HG02588 (cell line): ENCODE measurements around the gene CDCA8.
"Not testable (repeated sequence)": the region's sequence is repeated elsewhere in the genome, so short reads cannot be mapped to it uniquely, and the experiment has no call there.

Experiments used
- ATAC-seq: cut with Tn5 transposase; IDR thresholded peaks from one replicate; pipeline ENCODE4 v1.9.1; 2021; ENCODE audit warnings: mild to moderate bottlenecking, moderate library complexity; ENCODE audit not compliant: unreplicated experiment

Gene CDCA8

DNA sequence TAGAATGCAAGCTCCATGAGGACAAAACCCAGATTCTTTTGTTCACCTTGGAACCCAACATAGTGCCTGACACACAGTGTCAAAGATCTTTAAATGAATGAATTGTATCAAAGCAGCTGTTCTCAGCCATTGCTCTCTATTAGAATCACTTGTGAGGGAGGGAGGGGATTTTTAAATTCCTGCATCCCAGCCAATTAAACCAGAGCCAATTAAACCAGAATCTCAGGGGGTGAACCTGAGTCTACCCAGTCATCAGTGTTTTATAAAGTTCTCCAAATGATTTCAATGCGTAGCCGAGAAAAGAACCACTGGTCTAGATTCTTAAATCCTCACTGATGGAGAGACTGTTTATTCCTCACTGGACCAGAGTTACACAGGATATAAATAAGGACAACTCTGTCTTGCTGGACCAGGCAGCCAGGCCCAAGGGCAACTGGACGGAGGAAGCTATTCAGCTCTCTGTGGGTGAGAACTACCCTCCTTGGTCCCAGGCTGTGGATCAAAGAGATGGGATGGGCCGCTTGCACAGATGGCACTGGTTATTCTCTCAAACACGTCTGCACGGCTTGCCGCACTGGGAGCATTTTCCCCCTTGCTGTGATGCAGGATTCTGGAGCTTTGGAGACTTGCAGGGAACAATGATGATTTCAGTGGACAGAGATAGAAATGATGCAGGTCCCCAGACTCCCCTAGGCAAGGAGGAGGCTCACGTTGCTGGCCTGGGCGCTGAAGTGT is 20.0 kb upstream of the CDCA8 start:
- ATAC-seq, result no peak

DNA sequence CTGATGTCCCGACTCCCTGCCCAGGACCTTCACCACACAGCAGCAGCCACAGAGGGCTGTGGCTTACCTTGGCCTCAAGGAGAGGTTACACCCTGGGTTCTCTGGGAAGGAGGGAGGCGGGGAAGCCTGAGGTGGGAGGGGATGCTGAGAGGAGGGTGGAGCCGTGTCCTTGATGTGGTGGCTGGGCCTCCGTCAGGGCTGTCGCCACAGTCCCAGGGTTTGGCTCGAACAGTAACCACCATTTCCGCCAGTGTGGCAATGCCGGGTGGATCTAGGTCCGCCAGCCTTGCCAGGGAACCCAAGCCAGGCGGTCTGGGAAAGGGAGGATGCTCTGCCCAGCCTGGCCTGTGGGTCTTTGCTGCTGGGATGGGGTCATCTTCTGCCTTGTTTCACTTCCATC is 18.4 kb upstream of the CDCA8 start:
- ATAC-seq, result no peak

DNA sequence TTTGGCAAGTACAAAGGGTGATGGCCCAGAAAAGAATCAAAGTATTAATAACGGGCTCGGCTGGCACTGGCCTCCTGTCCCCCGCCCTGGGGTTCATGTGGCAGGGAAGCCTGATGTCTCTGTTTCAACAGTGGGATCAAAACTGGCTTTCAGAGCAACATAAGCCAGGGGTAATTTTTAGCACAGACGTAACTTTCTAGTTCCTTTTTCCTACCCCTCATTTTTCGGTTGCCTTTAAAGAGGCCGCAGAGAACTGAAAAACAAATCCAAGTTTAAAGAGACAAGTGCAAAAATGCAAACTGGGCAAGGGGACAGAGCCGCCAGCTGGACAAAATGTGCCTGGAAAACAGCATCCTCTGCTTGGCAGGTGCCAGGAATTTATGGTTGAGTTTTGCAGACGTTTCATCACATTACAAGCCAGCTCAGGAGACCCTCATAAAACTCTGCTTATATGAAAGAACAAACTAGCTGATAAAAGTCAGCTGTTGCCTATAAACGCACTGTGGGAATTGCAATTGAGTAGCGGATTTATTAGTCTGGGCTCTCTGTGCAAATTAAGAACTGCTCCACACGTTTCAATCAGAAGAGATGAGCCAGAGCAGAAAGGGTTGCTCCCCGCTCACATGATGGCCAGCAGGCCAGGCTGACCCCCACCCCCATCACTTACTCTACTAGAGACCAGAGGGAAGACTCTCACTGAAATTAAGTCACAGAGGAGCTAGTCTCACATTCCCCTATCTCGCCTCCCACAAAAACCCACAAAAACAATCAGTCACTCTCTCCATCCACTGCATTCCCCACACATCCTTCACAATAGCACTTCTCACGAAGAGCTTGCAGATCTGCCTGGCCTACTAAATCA is 15.8 kb upstream of the CDCA8 start:
- ATAC-seq, result no peak

DNA sequence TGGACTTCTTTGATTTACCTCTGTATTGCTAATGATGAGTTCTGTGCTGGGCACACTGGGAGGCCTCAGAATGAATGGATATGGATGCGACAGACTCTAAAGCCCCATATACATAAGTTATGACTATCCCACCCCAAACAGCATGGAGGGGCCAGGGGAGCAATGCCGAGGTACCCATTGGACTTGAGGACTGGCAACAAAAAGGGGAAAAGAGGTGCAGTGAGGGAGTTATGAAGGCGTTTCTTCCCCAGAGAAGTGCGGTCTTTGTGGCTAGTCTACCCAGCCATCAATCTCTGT is 15.2 kb upstream of the CDCA8 start:
- ATAC-seq, result no peak

DNA sequence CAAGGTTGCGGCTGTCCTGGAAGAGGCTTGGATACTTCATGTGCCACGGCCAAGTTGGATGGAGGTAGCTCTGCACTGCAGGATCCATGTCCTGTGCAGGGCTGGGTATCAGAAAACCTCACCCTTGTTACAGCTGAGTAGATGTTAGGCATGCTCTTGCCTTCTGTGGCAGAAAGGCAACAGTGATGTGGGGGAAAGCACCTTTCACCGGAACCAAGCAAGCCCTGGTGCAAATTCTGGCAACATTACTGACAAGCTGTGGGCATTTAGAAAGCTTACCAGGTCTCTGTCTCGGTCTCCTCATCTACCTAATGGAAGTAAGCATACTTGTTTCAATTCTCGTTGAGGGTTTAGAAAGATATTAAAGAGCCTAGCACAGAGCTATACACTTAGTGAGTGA is 14.5 kb upstream of the CDCA8 start:
- ATAC-seq, result no peak

DNA sequence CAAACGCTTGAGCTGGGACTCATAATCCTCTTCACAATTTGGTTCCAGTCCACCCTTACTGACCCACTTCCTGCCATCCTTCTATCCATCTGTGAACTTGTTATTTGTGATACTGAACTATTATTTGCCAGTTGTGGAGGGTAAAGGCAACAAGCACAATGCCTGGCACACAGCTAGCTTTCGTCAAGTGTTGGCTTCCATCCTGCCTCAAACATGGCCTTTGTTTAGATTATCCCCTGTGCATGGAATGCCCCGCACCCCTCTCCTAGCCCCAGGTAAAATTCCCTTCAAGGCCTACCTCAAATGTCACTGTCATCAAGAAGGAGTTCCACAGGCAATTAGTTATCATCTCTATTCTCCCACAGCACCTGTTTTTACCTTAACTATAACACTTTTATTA is 11.4 kb upstream of the CDCA8 start:
- ATAC-seq, result no peak

DNA sequence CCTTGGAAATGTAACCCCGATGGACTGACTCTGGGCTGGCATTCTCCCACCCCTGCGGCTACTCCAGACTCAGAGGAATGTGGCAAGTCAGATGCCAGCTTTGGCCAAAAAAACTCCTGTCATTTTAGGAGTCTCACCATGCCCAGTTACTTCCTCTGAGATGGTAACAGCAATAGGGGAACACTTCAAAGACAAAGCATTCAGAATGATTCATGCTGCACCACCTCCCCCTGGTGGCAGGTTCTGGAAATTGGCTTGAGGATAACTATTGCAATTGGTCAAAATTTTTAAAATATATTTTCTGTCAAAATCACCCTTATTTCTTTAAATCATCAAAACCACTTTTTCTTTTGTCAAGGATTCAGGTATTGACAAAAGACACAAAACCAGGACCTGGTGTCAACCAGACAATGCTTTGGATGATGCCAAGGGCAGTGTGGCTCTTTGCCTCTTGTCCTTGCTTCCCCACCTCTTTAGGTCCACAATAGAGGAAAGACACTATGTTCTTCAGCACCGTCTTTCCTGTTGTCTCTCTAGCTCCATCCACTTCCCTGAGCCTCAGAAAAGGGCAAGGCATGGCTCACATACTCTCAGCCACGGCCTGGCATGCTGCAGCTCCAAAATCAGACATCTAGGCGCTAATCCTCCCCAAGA is 9.9 kb upstream of the CDCA8 start:
- ATAC-seq, result no peak

DNA sequence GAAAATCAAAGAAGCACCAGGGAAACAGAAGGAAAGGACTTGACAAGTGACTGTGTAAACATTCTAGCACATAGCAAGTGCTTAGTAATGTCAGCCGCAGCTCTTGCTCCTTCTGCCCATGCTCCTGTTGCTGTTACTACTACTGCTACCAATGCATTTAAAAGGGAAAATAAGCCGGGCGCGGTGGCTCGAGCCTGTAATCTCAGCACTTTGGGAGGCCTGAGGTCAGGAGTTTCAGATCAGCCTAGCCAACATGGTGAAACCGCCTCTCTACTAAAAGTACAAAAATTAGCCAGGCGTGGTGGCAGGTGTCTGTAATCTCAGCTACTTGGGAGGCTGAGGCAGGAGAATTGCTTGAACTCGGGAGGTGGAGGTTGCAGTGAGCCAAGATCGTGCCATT is 8.1 kb upstream of the CDCA8 start:
- ATAC-seq, result not testable (repeated sequence)

DNA sequence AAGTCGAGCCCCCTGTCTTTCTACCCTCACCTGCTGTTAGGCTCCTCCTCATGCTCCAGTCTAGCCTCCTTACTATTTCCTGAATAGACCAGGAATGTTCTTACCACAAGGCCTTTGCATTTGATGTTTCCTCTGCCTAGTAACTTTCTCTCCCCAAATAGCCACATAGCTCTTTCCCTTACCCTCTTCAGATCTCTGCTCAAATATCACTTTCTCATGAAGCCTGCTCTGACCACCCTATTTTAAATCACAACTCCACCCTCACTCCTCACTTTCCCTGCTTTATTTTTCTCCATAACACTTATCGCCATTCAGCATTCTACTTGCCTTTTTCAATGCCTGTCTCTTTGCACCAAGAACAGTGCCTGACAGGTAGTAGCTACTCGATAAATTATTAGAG is 6.6 kb upstream of the CDCA8 start:
- no peak for ATAC-seq

DNA sequence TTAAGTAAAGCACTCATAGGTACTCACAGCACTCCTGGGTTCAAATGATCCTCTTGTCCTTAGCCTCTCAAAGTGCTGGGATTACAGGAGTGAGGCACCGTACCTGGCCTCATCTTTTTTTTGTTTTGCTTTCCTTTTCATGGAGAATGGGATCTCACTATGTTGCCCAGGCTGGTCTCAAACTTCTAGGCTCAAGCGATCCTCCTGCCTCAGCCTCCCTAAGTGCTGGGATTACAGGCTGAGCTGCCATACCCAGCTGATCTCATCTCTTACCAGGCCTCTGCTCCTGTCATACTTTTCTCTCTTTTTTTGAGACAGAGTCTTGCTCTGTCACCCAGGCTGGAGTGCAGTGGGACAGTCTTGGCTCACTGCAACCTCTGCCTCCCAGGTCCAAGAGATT is 4.6 kb upstream of the CDCA8 start:
- ATAC-seq, result not testable (repeated sequence)

DNA sequence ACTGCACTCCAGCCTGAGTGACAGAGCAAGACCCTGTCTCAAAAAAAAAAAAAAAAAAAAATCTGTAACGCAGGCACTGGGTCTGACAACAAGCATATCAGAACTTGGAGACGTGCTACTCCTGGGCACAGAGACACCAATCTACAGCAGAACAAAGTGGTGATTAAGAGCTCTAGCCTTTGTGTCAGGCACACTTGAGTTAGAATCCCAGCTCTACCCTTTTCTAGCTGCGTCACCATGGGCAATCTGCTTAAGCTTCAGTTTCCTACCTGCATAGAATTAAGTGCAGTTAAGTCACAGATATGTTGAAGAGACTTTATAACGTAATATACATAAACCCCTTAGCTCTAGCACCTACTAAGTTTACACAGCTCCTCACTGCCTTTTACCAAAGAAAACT is 3.4 kb upstream of the CDCA8 start:
- no peak for ATAC-seq

DNA sequence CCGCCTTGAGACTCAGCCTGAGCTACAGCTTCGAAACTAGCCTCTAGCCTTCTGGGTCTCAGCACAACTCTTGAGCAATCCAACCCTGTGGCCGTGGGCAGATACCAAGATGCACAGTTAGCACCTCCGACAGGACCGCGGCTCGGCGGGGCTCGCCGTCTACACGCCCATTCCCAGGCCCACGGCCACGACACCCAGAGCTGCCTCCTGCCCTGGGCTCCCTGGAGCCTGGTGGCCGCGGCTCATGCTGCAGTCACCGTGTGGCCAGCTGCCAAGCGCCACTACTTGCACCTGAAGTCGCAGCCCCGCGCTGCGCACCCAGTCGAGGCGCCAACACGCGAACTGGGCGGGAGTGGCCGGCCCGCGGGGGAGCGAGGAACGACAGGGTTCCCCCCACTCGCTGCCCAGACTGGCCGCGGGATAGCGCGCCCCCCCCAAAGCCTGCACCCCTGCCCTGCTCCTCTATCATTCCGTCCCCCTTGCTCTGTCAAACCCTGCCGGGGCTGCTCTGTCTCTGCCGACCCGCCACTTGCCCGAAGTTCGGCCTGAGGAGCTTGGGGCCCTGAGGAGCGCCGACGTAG is 729 bp upstream of the CDCA8 start:
- ATAC-seq, result no peak

DNA sequence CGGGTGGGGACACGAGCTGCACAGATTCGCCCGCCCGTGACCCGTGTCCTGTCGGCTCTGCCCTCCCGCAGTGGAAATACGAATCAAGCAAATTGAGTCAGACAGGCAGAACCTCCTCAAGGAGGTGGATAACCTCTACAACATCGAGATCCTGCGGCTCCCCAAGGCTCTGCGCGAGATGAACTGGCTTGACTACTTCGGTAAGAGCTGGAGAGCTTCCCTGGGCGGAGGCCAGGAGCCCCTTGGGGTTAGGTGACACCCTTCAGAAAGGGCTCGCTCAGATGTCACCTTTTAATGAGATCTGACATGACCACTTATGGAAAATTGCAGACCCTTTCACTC is 489 bp downstream of the CDCA8 start:
- no peak for ATAC-seq

DNA sequence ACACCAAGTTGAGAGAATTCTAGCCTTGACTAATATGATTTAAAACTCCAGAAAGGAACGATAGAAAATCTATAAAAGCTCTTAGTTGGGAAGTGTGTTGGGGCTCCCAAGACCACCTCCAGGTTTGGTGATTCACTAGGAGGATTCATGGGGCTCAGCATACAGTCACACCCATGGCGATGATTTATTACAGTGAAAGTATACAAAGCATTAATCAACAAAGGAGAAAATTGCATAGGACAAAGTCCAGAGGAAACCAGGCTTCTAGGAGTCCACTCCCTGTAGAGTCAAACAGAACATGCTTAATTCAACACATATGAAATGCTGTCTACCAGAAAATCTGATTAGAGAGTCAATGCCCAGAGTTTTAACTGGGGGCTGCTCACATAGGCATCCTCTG is 4.8 kb downstream of the CDCA8 start:
- ATAC-seq, result no peak

DNA sequence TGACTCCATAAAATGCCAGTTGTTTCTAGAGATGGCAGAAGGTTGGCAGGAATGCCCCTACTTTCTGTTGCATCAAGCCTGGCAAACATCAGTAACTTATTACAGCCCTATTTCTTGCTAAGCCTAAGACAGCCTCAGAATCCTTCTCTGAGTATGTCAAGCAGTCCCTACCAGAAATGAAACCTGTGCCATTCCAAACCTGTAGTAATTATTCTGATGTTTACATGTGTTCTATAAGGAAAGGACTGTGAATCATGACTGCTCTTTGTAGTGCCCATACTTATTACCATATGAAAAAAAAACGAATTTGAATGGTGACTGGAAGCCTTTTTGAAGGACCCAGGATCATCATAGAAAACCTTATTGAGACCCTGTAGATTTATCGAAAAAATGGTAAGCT is 5.4 kb downstream of the CDCA8 start:
- ATAC-seq, result no peak

DNA sequence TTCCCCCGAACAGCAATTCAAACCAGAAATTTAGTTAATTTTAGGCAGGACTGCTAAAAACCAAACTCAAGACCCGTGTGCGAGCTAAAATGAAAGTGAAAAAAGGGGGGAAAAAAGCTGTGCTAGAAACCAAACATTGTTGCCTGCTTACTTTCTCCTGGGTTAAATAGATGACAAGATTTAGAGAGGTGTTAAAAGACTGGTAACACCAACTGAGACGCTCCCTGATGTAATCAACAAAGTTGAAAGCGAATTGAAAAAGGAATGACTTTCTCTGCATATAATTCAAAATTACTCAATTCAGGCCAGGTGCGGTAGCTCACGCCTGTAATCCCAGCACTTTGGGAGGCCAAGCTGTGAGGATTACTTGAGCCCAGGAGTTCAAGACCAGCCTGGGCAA is 6.8 kb downstream of the CDCA8 start:
- ATAC-seq, result no peak

DNA sequence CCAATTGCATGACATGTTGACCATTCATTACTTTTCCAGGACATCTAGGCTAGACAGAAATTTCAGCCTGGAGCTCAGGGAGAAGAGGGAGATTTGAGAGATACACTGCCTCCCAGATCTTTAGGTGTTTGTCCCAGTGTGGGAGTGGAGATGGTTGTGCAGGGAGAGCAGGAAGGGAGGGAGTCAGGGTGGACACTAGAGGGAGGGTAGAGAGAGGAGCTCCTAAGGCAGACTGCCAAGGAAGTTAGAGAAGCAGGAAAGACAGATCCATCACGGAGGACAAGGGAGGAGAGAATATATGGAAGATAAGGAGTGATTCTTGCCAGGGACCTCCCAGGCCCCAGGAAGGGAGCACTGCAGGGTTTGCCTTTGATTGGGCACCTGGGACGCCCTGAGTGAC is 8.7 kb downstream of the CDCA8 start:
- ATAC-seq, result no peak

DNA sequence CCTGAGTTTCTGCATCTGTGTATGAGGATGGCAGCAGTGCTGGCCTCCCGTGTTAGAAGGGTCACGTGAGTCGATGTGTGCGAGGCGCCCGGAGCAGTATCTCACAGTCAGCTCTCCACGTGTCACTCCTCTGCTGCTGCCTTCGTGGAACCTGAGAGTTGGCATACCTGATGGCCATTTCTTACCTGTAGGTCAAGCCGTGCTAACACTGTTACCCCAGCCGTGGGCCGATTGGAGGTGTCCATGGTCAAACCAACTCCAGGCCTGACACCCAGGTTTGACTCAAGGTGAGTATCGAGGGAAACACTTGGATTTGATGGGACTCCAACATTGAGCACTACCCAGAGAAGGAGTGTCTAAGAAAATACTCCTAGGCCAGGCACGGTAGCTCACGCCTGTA is 10.7 kb downstream of the CDCA8 start:
- ATAC-seq, result no peak

DNA sequence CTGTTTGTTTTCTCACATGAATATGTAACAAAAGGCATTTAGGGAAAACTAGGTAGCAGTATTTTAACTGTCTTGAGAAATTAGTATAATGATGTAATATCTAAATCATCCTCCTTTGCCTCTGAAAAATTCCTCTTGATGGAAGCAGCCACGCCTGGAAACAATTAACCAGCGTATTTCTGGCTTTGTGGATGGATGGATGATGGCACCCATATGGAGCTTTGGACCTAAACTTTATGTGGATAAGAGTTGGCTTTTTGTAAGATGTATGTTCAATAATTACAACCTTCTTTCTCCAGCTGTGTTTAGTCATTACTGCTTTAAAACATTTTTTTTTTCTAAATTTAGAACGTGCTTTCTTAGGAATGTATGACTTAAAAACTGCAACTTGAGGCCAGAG is 12.7 kb downstream of the CDCA8 start:
- ATAC-seq, result no peak

DNA sequence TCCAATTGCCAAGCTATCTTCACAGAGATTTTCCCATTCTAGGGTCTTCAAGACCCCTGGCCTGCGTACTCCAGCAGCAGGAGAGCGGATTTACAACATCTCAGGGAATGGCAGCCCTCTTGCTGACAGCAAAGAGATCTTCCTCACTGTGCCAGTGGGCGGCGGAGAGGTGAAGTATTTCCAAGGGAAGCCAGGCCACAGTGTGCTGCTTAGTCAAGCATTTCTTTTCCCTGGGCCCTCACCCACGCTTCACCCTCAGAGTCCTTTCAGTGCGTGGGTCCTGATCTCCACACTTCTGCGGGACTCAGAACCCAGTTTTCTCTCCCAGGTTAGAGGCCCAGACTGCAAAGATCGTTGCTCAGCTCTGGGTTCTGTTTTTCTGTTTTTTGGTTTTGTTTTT is 13.1 kb downstream of the CDCA8 start:
- ATAC-seq, result no peak

DNA sequence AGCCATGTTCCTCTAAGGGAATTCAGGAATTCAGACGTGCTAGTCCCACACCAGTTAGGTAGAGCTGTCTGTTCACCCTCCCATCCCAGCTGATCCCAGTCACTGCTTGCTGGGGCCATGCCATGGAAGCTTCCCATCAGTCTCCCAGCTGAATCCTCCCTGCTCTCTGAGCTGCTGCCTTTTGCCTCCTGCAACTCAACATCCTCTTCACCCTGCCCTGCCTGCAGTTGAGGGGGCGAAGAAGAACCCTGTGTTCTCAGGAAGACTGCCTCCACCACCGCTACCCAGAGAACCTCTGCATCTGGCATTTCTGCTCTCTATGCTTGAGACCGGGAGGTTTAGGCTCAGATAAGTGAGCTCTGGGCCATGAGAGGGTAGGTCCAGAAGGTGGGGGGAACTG is 16.2 kb downstream of the CDCA8 start:
- ATAC-seq, result no peak

DNA sequence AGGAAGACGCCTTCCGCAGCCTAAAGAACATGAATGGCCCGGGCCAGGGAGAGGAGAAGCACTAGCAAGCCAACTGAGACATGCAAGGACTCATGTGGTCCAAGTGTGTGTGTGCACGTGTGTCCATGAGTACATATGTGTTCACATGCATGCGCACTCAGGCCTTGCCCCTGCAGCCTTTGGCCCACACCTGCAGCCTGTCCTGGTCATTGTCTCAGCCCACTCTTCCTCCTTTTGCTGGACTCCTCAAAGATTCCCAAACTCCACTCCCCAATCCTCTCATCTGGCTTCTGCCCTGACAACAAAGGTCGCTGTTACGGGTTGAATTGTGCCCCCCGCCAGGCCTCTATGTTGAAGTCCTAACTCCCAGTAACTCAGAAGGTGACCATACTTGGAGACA is 21.9 kb downstream of the CDCA8 start:
- ATAC-seq, result no peak
